Stimulated activated CD8-positive, alpha-beta memory T cell treated with anti-CD3 and anti-CD28 coated beads, Interleukin-2, amount 100 ng/mL, for 1 hour (primary cell): Measurements from ENCODE around the gene EPB41L4B.

Experiments
- DNase-seq, 2 donors: peaks; one replicate each; pipeline ENCODE4 v3.0.0-alpha.2; 2020; ENCODE audit warnings: low read depth in 2 of 2

The EPB41L4B gene

GRCh38 chr9:109199676-109200075, 121.2 kb downstream of the EPB41L4B start:
- DNase-seq = no peak

- no peak for DNase-seq
These were observed 122.0 kb downstream of the EPB41L4B start for GRCh38 chr9:109198736-109199382.

- no peak for DNase-seq
These were observed 126.8 kb downstream of the EPB41L4B start for GRCh38 chr9:109193974-109194556.

GRCh38 chr9:109192732-109193361, 128.0 kb downstream of the EPB41L4B start:
- DNase-seq = no peak

GRCh38 chr9:109191746-109192145, 129.1 kb downstream of the EPB41L4B start:
- DNase-seq = no peak

GRCh38 chr9:109190151-109190550, 130.7 kb downstream of the EPB41L4B start:
- DNase-seq = no peak

GRCh38 chr9:109186857-109187520, 133.9 kb downstream of the EPB41L4B start:
- DNase-seq = no peak

GRCh38 chr9:109182940-109183798, 137.7 kb downstream of the EPB41L4B start:
- DNase-seq = no peak

GRCh38 chr9:109182550-109182939, 138.3 kb downstream of the EPB41L4B start:
- DNase-seq = no peak

GRCh38 chr9:109181284-109181683, 139.6 kb downstream of the EPB41L4B start:
- DNase-seq = no peak

- no peak for DNase-seq
These were observed 140.9 kb downstream of the EPB41L4B start for GRCh38 chr9:109179801-109180523.

GRCh38 chr9:109176963-109177362, 143.9 kb downstream of the EPB41L4B start:
- DNase-seq = no peak

GRCh38 chr9:109176386-109176785, 144.5 kb downstream of the EPB41L4B start:
- no peak for DNase-seq

- DNase-seq = no peak
These were observed 147.9 kb downstream of the EPB41L4B start for GRCh38 chr9:109172935-109173334.

- DNase-seq = no peak
These were observed 148.9 kb downstream of the EPB41L4B start for GRCh38 chr9:109171926-109172325.

GRCh38 chr9:109168170-109168569, 152.7 kb downstream of the EPB41L4B start:
- no peak for DNase-seq

- DNase-seq = no peak
These were observed 153.1 kb downstream of the EPB41L4B start for GRCh38 chr9:109167716-109168115.

GRCh38 chr9:109166771-109167601, 153.9 kb downstream of the EPB41L4B start, which contains the start of gene FRRS1L:
Gene FRRS1L (minus strand): TSS chr9:109167249. CDS start chr9:109167138, 111 bp downstream.
- no peak for DNase-seq

- no peak for DNase-seq
These were observed 154.6 kb downstream of the EPB41L4B start for GRCh38 chr9:109166171-109166770.

- DNase-seq = no peak
These were observed 156.8 kb downstream of the EPB41L4B start for GRCh38 chr9:109164042-109164441.
